HG03175 (cell line): ENCODE measurements around the gene TLCD3A.
"Not testable (repeated sequence)": the region's sequence is repeated elsewhere in the genome, so short reads cannot be mapped to it uniquely, and the experiment has no call there.

ENCODE experiments used
- ATAC-seq: cut with Tn5 transposase; IDR thresholded peaks from one replicate; pipeline ENCODE4 v1.9.1; 2021; ENCODE audit warnings: mild to moderate bottlenecking, moderate library complexity; ENCODE audit not compliant: unreplicated experiment

The TLCD3A gene

GRCh38 chr17:784143-784542 lies 51.7 kb downstream of the TLCD3A start:
- ATAC-seq: no peak

GRCh38 chr17:785901-786300 lies 53.5 kb downstream of the TLCD3A start:
- not testable (repeated sequence) for ATAC-seq

- ATAC-seq: no peak
Observed at GRCh38 chr17:787641-788221, 55.3 kb downstream of the TLCD3A start.

- ATAC-seq: no peak
Observed at GRCh38 chr17:788551-788950, 56.2 kb downstream of the TLCD3A start.

GRCh38 chr17:789160-789840 lies 56.9 kb downstream of the TLCD3A start:
- no peak for ATAC-seq

- not testable (repeated sequence) for ATAC-seq
Observed at GRCh38 chr17:789931-790873, 57.8 kb downstream of the TLCD3A start.

- not testable (repeated sequence) for ATAC-seq
Observed at GRCh38 chr17:790874-791247, 58.5 kb downstream of the TLCD3A start.

- ATAC-seq: no peak
Observed at GRCh38 chr17:791829-792228, 59.4 kb downstream of the TLCD3A start.

GRCh38 chr17:792277-792676 lies 59.9 kb downstream of the TLCD3A start:
- no peak for ATAC-seq
